Measurements from ENCODE around the gene U2AF2. TPM values are rescaled to one million over a fixed set of nuclear protein-coding genes. Genes with fewer than 3 reads are reported as not detected.

The U2AF2 gene
- total and polyA plus RNA-seq, 11 donors, result 39.9 to 104 (median 72.7) TPM

DNA sequence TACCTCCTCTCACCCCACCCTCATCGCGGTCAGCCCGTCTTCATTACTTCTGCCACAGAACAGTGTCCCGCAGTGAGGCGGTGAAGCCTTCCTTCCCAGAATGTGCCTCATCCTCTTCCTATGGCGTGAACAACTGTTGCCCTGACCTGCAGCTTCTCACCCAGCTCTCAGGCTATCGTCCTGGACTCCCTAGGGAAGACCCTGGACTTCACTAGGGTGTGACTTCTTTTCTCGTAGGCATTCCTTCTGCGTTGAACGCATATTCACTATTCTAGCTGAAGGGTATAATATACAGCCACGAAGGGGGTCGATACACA is 48.4 kb upstream of the U2AF2 start:
- peaks cover 0 to 26% (median 13%) of the 10 kb centered on the region in 9 donors for H3K36me3 ChIP-seq
- intact Hi-C loops (cut with DNase I), result loop anchor here in 5 of 10 donors (1.0 to 10.0 kb wide), 6 partner anchors 16 to 462 kb away; partner anchors contain the start of genes BRSK1 (in 1 of the 5), HSPBP1 (in 1 of the 5) and TNNT1 (in 1 of the 5)
- DNase-seq (no peak), ATAC-seq (no peak)
- WGBS, 4 donors, result 18 to 20% (median 20%) methylated on average over 12 of the region's 12 CpGs
- no peaks in the 10 kb centered on the region for H3K9me3 ChIP-seq
- TF ChIP-seq POLR2A (IDR thresholded peaks at IDR 0.05), result no peak
- TF ChIP-seq, protein P1, sequence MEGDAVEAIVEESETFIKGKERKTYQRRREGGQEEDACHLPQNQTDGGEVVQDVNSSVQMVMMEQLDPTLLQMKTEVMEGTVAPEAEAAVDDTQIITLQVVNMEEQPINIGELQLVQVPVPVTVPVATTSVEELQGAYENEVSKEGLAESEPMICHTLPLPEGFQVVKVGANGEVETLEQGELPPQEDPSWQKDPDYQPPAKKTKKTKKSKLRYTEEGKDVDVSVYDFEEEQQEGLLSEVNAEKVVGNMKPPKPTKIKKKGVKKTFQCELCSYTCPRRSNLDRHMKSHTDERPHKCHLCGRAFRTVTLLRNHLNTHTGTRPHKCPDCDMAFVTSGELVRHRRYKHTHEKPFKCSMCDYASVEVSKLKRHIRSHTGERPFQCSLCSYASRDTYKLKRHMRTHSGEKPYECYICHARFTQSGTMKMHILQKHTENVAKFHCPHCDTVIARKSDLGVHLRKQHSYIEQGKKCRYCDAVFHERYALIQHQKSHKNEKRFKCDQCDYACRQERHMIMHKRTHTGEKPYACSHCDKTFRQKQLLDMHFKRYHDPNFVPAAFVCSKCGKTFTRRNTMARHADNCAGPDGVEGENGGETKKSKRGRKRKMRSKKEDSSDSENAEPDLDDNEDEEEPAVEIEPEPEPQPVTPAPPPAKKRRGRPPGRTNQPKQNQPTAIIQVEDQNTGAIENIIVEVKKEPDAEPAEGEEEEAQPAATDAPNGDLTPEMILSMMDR (IDR thresholded peaks at IDR 0.05), result peak in 1 of 12 donors; percentile 5
- H3K27me3 ChIP-seq, result no peaks in the 10 kb centered on the region
- peak overlapping the region in 11 of 12 donors; percentile 72 to 96 (median 79) for H3K4me3 ChIP-seq
- H3K4me1 ChIP-seq, result peaks cover 0 to 49% (median 32%) of the 10 kb centered on the region in 12 donors
- peak overlapping the region in 11 of 12 donors; percentile 90 to 98 (median 97) for H3K27ac ChIP-seq

DNA sequence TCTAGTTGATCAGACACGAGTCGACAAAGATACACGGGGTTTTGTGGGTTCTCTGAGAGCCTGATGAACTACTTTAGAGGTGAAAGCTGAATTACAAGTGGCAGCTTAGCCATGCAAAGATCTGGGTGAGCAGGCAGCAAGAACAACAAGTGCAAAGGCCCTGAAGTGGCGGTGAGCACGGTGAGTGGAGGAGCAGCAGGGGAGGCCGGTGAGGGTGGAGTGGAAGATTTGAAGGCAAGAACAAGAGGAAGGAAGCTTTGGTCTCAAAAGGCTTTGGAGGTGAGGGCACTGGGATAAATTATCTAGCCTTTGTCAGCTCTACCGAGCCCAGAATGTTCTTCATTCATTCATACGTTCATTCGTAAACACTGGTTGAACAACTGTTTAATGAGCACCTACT is 48.0 kb upstream of the U2AF2 start:
- DNase-seq (no peak), ATAC-seq (no peak)
- peak overlapping the region in 10 of 12 donors; percentile 90 to 98 (median 96) for H3K27ac ChIP-seq
- H3K9me3 ChIP-seq, result no peaks in the 10 kb centered on the region
- no peaks in the 10 kb centered on the region for H3K27me3 ChIP-seq
- 66 to 75% (median 71%) methylated on average over 9 of the region's 9 CpGs for WGBS, 4 donors
- TF ChIP-seq, protein P1 (IDR thresholded peaks at IDR 0.05), result no peak
- no peak for TF ChIP-seq POLR2A (IDR thresholded peaks at IDR 0.05)
- peak overlapping the region in 11 of 12 donors; percentile 72 to 96 (median 79) for H3K4me3 ChIP-seq
- H3K4me1 ChIP-seq, result peaks cover 0 to 52% (median 36%) of the 10 kb centered on the region in 12 donors
- H3K36me3 ChIP-seq, result peaks cover 0 to 26% (median 13%) of the 10 kb centered on the region in 9 donors
- intact Hi-C loops (cut with DNase I), result loop anchor here in 5 of 10 donors (1.0 to 10.0 kb wide), 6 partner anchors 16 to 462 kb away; partner anchors contain the start of genes BRSK1 (in 1 of the 5), HSPBP1 (in 1 of the 5) and TNNT1 (in 1 of the 5)

DNA sequence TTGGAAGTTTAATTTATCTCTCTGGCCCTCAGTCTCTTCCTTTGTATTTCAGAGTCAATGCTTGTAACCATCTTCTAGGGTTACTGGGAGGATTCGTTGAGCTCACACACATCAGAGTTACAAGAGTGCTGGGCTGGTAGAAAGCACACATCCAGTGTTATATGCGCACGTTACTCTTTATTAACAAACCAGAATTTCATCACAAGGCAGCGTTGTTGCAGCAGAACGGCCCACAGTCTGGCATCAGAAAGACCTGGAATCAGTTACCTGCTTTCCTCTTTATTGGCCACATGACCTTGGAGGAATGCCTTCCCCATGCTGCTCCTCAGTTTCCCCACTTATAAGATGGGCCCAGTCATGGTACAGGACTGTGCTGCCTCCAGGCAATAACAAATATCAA is 45.5 kb upstream of the U2AF2 start:
- WGBS, 4 donors, result 93 to 95% (median 93%) methylated on average over 5 of the region's 5 CpGs
- peak overlapping the region in 1 of 12 donors; percentile 2 for H3K27ac ChIP-seq
- DNase-seq (no peak), ATAC-seq (no peak)
- intact Hi-C loops (cut with DNase I), result loop anchor here in 4 of 10 donors (5.0 to 10.0 kb wide), 3 partner anchors 92 to 465 kb away; partner anchors contain the start of genes BRSK1 (in 1 of the 4), HSPBP1 (in 1 of the 4) and TNNT1 (in 1 of the 4)
- H3K27me3 ChIP-seq, result no peaks in the 10 kb centered on the region
- no peak for TF ChIP-seq POLR2A (IDR thresholded peaks at IDR 0.05)
- TF ChIP-seq, protein P1 (IDR thresholded peaks at IDR 0.05), result no peak
- H3K9me3 ChIP-seq, result no peaks in the 10 kb centered on the region
- no peak overlapping the region for H3K4me3 ChIP-seq
- peaks cover 0 to 61% (median 41%) of the 10 kb centered on the region in 12 donors for H3K4me1 ChIP-seq
- peaks cover 0 to 27% (median 15%) of the 10 kb centered on the region in 9 donors for H3K36me3 ChIP-seq

DNA sequence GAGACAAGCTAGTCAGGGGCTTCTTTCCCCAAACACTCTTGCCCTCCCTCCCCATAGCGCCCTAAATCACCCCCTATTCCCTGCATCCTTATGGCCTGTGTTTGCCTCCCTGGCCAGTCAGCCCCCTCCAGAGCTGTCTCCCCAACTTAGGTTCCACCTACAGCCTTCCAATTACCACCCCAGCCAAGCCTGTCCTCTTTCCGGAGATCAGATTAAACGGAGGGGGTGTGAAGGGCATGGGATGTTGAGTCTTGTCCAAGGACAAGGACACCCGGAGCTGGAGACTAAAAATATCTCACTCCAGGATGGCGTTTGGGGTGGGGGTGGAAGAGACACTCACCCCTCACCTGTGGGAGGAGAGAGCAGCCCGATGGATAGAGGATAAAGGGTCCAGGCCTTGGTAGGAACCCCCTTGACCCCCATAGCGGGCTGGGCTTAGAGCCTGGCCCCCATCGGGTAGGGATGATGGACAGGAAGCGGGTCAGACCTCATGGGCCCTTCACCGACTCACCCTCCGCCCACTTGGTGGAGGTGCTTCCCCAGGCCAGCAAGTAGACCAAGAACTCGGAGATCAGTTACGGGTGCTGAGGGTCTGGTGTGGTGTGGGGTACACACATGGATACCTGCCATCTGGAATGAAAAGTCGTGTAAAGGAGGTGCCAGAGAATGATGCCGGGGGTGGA is 43.4 kb upstream of the U2AF2 start:
- DNase-seq (peak in 1 of 5 donors; percentile 53), ATAC-seq (peak; percentile 74 to 89 (median 82))
- no peaks in the 10 kb centered on the region for H3K9me3 ChIP-seq
- peak overlapping the region; percentile 38 to 93 (median 77) for H3K27ac ChIP-seq
- peaks cover 0 to 46% (median 29%) of the 10 kb centered on the region in 9 donors for H3K36me3 ChIP-seq
- intact Hi-C loops (cut with DNase I), result no loop called here
- peaks cover 0 to 50% (median 31%) of the 10 kb centered on the region in 12 donors for H3K4me1 ChIP-seq
- H3K27me3 ChIP-seq, result no peaks in the 10 kb centered on the region
- 53 to 55% (median 53%) methylated on average over 15 of the region's 15 CpGs for WGBS, 4 donors
- peak overlapping the region in 3 of 12 donors; percentile 4 to 24 (median 18) for H3K4me3 ChIP-seq
- TF ChIP-seq, protein P1 (IDR thresholded peaks at IDR 0.05), result no peak
- TF ChIP-seq POLR2A (IDR thresholded peaks at IDR 0.05), result no peak

Data from heart left ventricle (tissue), 16 donors.